H1 (cell line): Measurements from ENCODE around the gene PGAP3.

Experiments used
- BRCA1 ChIP-seq: IDR thresholded peaks from 2 replicates; pipeline ENCODE4 v1.6.1; 2012; ENCODE audit warnings: low read depth, low read length, improper control_type of control experiment
- CEBPB ChIP-seq: IDR thresholded peaks from 2 replicates; pipeline ENCODE4 v1.6.1; 2012; ENCODE audit warnings: low read depth, low read length
- EP300 ChIP-seq, 2 experiments: IDR thresholded peaks; 1 replicate in 1 of 2; 2 replicates in 1 of 2; pipeline ENCODE4 v1.6.1; 2011 to 2012; ENCODE audit warnings: low read depth in 2 of 2, low read length in 2 of 2, mild to moderate bottlenecking in 2 of 2, borderline replicate concordance in 1 of 2, inconsistent platforms in 1 of 2, moderate library complexity in 1 of 2
- GABPA ChIP-seq: IDR thresholded peaks from 2 replicates; pipeline ENCODE4 v1.6.1; 2011; ENCODE audit warnings: mild to moderate bottlenecking, low read length, moderate library complexity, borderline replicate concordance; ENCODE audit not compliant: insufficient read depth
- JUN ChIP-seq: IDR thresholded peaks from 2 replicates; pipeline ENCODE4 v1.6.1; 2011; ENCODE audit warnings: low read depth, mild to moderate bottlenecking, improper control_type of control experiment, low read length
- POLR2AphosphoS5 ChIP-seq: IDR thresholded peaks from 2 replicates; pipeline ENCODE4 v1.6.1; 2011; ENCODE audit warnings: low read depth, low read length
- RNF2 ChIP-seq: fragments of 200-900, 300-1000 bp; sonication (generic); IDR thresholded peaks from 2 replicates; pipeline ENCODE4 v1.7.1; 2016; ENCODE audit warnings: borderline replicate concordance, low read depth, mild to moderate bottlenecking, antibody characterized with exemption, low read length; ENCODE audit not compliant: poor library complexity, severe bottlenecking; ENCODE audit errors: missing control alignments
- RXRA ChIP-seq: IDR thresholded peaks from 2 replicates; pipeline ENCODE4 v1.6.1; 2011; ENCODE audit warnings: low read depth, mild to moderate bottlenecking, low read length, moderate library complexity; ENCODE audit not compliant: insufficient read depth
- SIN3A ChIP-seq, 2 experiments: IDR thresholded peaks in 1 of 2; conservative IDR thresholded peaks in 1 of 2; 2 replicates each; pipeline ENCODE4 v1.6.1; 2011 to 2012; ENCODE audit warnings: low read length in 2 of 2, improper control_type of control experiment in 1 of 2, low read depth in 1 of 2, mild to moderate bottlenecking in 1 of 2
- SRF ChIP-seq: IDR thresholded peaks from 2 replicates; pipeline ENCODE4 v1.6.1; 2011; ENCODE audit warnings: mild to moderate bottlenecking, low read depth, low read length, moderate library complexity
- TAF1 ChIP-seq: IDR thresholded peaks from 2 replicates; pipeline ENCODE4 v1.6.1; 2011; ENCODE audit warnings: mild to moderate bottlenecking, low read depth, low read length
- TF ChIP-seq, protein P1 (sequence below), 3 experiments: IDR thresholded peaks; 1 replicate in 2 of 3; 2 replicates in 1 of 3; pipeline versions ENCODE4 v1.5.1 to v1.6.1; 2011; ENCODE audit warnings: low read length in 3 of 3, mild to moderate bottlenecking in 3 of 3, inconsistent platforms in 2 of 3, low read depth in 1 of 3, moderate library complexity in 1 of 3; ENCODE audit not compliant: insufficient read depth in 1 of 3; ENCODE audit errors: control extremely low read depth in 1 of 3
- TF ChIP-seq, protein P2 (sequence below): IDR thresholded peaks from 2 replicates; pipeline ENCODE4 v1.6.1; 2011; ENCODE audit warnings: low read depth, mild to moderate bottlenecking, low read length; ENCODE audit not compliant: insufficient read depth

DNA sequence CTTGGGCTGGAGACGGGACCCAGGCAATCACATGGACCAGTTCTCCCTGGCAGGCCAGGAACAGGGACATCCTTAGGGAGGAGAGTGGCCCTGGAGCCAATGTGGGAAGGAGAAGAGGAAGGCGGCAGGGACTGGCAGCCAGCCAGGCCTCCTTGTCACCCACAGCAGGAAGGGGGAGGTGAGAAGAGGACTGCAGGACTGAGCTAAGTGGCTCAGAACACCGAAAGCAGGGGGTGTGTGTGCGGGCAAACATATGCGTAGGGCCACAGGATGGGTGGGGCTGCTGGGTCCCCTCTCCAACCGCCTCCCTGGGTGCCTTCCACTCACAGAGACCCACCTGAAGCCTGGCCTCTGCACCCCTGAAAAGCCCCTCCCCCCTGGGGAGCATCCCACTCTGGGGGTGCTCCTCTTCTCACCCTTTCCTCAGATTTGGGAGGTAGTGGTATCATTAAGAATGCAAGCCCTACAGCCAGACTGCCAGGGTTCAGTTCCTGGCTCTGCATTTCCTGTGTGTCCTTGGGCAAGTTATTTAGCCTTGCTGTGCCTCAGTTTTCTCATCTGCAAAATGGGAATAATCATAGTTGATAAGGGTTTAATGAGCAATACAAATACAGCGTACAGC lies 11.5 kb downstream of the PGAP3 start:
- TF ChIP-seq, protein P1, sequence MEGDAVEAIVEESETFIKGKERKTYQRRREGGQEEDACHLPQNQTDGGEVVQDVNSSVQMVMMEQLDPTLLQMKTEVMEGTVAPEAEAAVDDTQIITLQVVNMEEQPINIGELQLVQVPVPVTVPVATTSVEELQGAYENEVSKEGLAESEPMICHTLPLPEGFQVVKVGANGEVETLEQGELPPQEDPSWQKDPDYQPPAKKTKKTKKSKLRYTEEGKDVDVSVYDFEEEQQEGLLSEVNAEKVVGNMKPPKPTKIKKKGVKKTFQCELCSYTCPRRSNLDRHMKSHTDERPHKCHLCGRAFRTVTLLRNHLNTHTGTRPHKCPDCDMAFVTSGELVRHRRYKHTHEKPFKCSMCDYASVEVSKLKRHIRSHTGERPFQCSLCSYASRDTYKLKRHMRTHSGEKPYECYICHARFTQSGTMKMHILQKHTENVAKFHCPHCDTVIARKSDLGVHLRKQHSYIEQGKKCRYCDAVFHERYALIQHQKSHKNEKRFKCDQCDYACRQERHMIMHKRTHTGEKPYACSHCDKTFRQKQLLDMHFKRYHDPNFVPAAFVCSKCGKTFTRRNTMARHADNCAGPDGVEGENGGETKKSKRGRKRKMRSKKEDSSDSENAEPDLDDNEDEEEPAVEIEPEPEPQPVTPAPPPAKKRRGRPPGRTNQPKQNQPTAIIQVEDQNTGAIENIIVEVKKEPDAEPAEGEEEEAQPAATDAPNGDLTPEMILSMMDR (IDR thresholded peaks at IDR 0.05; ENCODE audit: control extremely low read depth in 1 of 3, insufficient read depth in 1 of 3, low read depth in 1 of 3, low read length in 3 of 3) = no peak
- no peak for TF ChIP-seq TAF1
- no peak for TF ChIP-seq GABPA
- no peak for TF ChIP-seq RNF2
- TF ChIP-seq, protein P2, sequence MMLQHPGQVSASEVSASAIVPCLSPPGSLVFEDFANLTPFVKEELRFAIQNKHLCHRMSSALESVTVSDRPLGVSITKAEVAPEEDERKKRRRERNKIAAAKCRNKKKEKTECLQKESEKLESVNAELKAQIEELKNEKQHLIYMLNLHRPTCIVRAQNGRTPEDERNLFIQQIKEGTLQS = no peak
- no peak for TF ChIP-seq CEBPB
- TF ChIP-seq BRCA1 = no peak
- no peak for TF ChIP-seq SIN3A (conservative IDR thresholded peaks at IDR 0.05 in 1 of 2, IDR thresholded peaks at IDR 0.05 in 1 of 2; ENCODE audit: low read depth in 1 of 2, low read length in 2 of 2)
- no peak for TF ChIP-seq JUN
- TF ChIP-seq EP300 (IDR thresholded peaks at IDR 0.05; ENCODE audit: borderline replicate concordance in 1 of 2, low read depth in 2 of 2, low read length in 2 of 2) = no peak
- no peak for TF ChIP-seq POLR2AphosphoS5
- no peak for TF ChIP-seq RXRA
- TF ChIP-seq SRF = no peak
